Daoy (cell line): ENCODE measurements around the gene KCNQ1. TPM values are rescaled to one million over a fixed set of nuclear protein-coding genes. Genes with fewer than 3 reads are reported as not detected.

Source experiments
- DNase-seq: peaks from one replicate; pipeline ENCODE4 v3.0.0-alpha.2; 2015; ENCODE audit warnings: low read depth
- total RNA-seq: library from RNA; depleted of rRNA; stranded (reverse); fragments of >200 nt; shearing (Covaris generic); gene quantifications from 2 replicates; pipeline ENCODE4 v1.2.3, GENCODE V29; 2014

Gene KCNQ1
- total RNA-seq, 1 experiment from 2014 or later = not detected

- no peak for DNase-seq
These were observed 21.4 kb upstream of the KCNQ1 start for GRCh38 chr11:2423157-2424025.

GRCh38 chr11:2424811-2425495 lies 19.9 kb upstream of the KCNQ1 start:
- DNase-seq = no peak

- DNase-seq = no peak
These were observed 19.3 kb upstream of the KCNQ1 start for GRCh38 chr11:2425506-2425905.

- DNase-seq = no peak
These were observed 18.6 kb upstream of the KCNQ1 start for GRCh38 chr11:2426221-2426620.

GRCh38 chr11:2426826-2427521 lies 17.8 kb upstream of the KCNQ1 start:
- DNase-seq = no peak

GRCh38 chr11:2427721-2428321 lies 17.0 kb upstream of the KCNQ1 start:
- DNase-seq = no peak

GRCh38 chr11:2428322-2428795 lies 16.4 kb upstream of the KCNQ1 start:
- DNase-seq = peak; percentile 51

GRCh38 chr11:2431395-2431794 lies 13.4 kb upstream of the KCNQ1 start:
- DNase-seq = no peak

- no peak for DNase-seq
These were observed 12.6 kb upstream of the KCNQ1 start for GRCh38 chr11:2432171-2432621.

- no peak for DNase-seq
These were observed 12.2 kb upstream of the KCNQ1 start for GRCh38 chr11:2432628-2433071.

- DNase-seq = no peak
These were observed 11.5 kb upstream of the KCNQ1 start for GRCh38 chr11:2433106-2433925.

GRCh38 chr11:2434008-2434407 lies 10.8 kb upstream of the KCNQ1 start:
- DNase-seq = no peak

GRCh38 chr11:2434506-2435255 lies 10.1 kb upstream of the KCNQ1 start:
- DNase-seq = no peak

- DNase-seq = no peak
These were observed 9.4 kb upstream of the KCNQ1 start for GRCh38 chr11:2435288-2436012.

- DNase-seq = no peak
These were observed 8.7 kb upstream of the KCNQ1 start for GRCh38 chr11:2436013-2436520.

GRCh38 chr11:2436521-2437031 lies 8.2 kb upstream of the KCNQ1 start:
- DNase-seq = no peak

GRCh38 chr11:2437516-2437915 lies 7.3 kb upstream of the KCNQ1 start:
- DNase-seq = no peak

- DNase-seq = no peak
These were observed 5.0 kb upstream of the KCNQ1 start for GRCh38 chr11:2439820-2440219.

GRCh38 chr11:2440646-2441045 lies 4.2 kb upstream of the KCNQ1 start:
- DNase-seq = no peak
